Trophoblast cell (in vitro differentiated cells and primary cell): ENCODE measurements around the gene KCNIP3.

Experiments
- DNase-seq, 2 donors: peaks; one replicate each; pipeline ENCODE4 v3.0.0-alpha.2; 2016
- H2AFZ ChIP-seq: 2 replicates; pipeline ENCODE4 v1.6.1; 2013; ENCODE audit warnings: low read length, moderate library complexity, mild to moderate bottlenecking; ENCODE audit not compliant: insufficient read depth, poor library complexity
- H2AK5ac ChIP-seq: 2 replicates; pipeline ENCODE4 v1.6.1; 2013; ENCODE audit warnings: mild to moderate bottlenecking, low read length
- H2BK120ac ChIP-seq: 2 replicates; pipeline ENCODE4 v1.6.1; 2013; ENCODE audit warnings: low read length, mild to moderate bottlenecking, moderate library complexity; ENCODE audit not compliant: insufficient read depth, poor library complexity
- H2BK12ac ChIP-seq: 2 replicates; pipeline ENCODE4 v1.6.1; 2013; ENCODE audit warnings: mild to moderate bottlenecking, low read length, moderate library complexity
- H2BK5ac ChIP-seq: 2 replicates; pipeline ENCODE4 v1.6.1; 2013; ENCODE audit warnings: low read length, low read depth, moderate library complexity, mild to moderate bottlenecking; ENCODE audit not compliant: poor library complexity
- H3K14ac ChIP-seq: 2 replicates; pipeline ENCODE4 v1.6.1; 2013; ENCODE audit warnings: mild to moderate bottlenecking, low read length
- H3K18ac ChIP-seq: 2 replicates; pipeline ENCODE4 v1.6.1; 2013; ENCODE audit warnings: mild to moderate bottlenecking, low read length
- H3K23ac ChIP-seq: 2 replicates; pipeline ENCODE4 v1.6.1; 2013; ENCODE audit warnings: low read length
- H3K27ac ChIP-seq: 2 replicates; pipeline ENCODE4 v1.5.1; 2013; ENCODE audit warnings: low read depth, mild to moderate bottlenecking, inconsistent platforms, low read length, moderate library complexity
- H3K27me3 ChIP-seq: 2 replicates; pipeline ENCODE4 v1.6.1; 2013; ENCODE audit warnings: inconsistent platforms, mild to moderate bottlenecking, low read length, moderate library complexity; ENCODE audit not compliant: insufficient read depth
- H3K36me3 ChIP-seq, 2 experiments: 1 replicate in 1 of 2; 2 replicates in 1 of 2; pipeline ENCODE4 v1.6.1; 2013; ENCODE audit warnings: low read length in 2 of 2, mild to moderate bottlenecking in 2 of 2, moderate library complexity in 1 of 2; ENCODE audit not compliant: insufficient read depth in 2 of 2, control insufficient read depth in 1 of 2
- H3K4ac ChIP-seq: 2 replicates; pipeline ENCODE4 v1.6.1; 2013; ENCODE audit warnings: low read depth, mild to moderate bottlenecking, low read length, moderate library complexity
- H3K4me1 ChIP-seq, 2 experiments: 1 replicate in 1 of 2; 2 replicates in 1 of 2; pipeline ENCODE4 v1.6.1; 2013; ENCODE audit warnings: low read length in 2 of 2, mild to moderate bottlenecking in 2 of 2, moderate library complexity in 1 of 2; ENCODE audit not compliant: insufficient read depth in 2 of 2, control insufficient read depth in 1 of 2
- H3K4me2 ChIP-seq: 2 replicates; pipeline ENCODE4 v1.6.1; 2013; ENCODE audit warnings: inconsistent platforms, mild to moderate bottlenecking, low read length, moderate library complexity
- H3K4me3 ChIP-seq: 2 replicates; pipeline ENCODE4 v1.5.1; 2013; ENCODE audit warnings: mild to moderate bottlenecking, low read depth, low read length, inconsistent platforms
- H3K79me1 ChIP-seq: one replicate; pipeline ENCODE4 v1.6.1; 2013; ENCODE audit warnings: low read length
- H3K79me2 ChIP-seq: 2 replicates; pipeline ENCODE4 v1.6.1; 2013; ENCODE audit warnings: low read length, mild to moderate bottlenecking; ENCODE audit not compliant: control insufficient read depth, insufficient read depth, poor library complexity
- H3K9ac ChIP-seq: 2 replicates; pipeline ENCODE4 v1.6.1; 2013; ENCODE audit warnings: mild to moderate bottlenecking, low read length
- H3K9me3 ChIP-seq: 2 replicates; pipeline ENCODE4 v1.6.1; 2013; ENCODE audit warnings: low read depth, mild to moderate bottlenecking, control low read depth, inconsistent platforms, low read length; ENCODE audit not compliant: insufficient read depth
- H4K12ac ChIP-seq: 2 replicates; pipeline ENCODE4 v1.6.1; 2013; ENCODE audit warnings: low read depth, mild to moderate bottlenecking, low read length, moderate library complexity
- H4K8ac ChIP-seq: 2 replicates; pipeline ENCODE4 v1.6.1; 2013; ENCODE audit warnings: low read depth, mild to moderate bottlenecking, low read length, moderate library complexity
- H4K91ac ChIP-seq: one replicate; pipeline ENCODE4 v1.6.1; 2013; ENCODE audit warnings: low read depth, mild to moderate bottlenecking, low read length, moderate library complexity
- WGBS: extraction: QIAGEN DNeasy Blood & Tissue Kit; methylation state at CpG from one replicate; pipeline ENCODE4 v1.1.7; 2013; ENCODE audit warnings: missing lambda C conversion rate; ENCODE audit not compliant: insufficient read length, insufficient coverage; ENCODE audit errors: extremely low coverage; 5-methylcytosine and 5-hydroxymethylcytosine counted together

Gene KCNIP3

GRCh38 chr2:95382192-95382591, 85.0 kb downstream of the KCNIP3 start:
- Histone ChIP-seq H3K79me1 (no peaks in the 10 kb centered on the region), H3K27ac (no peak overlapping the region), H3K18ac (no peak overlapping the region), H3K4me2 (no peak overlapping the region), H2AK5ac (no peak overlapping the region), H3K4me1 (no peaks in the 10 kb centered on the region), H4K91ac (no peak overlapping the region), H2BK120ac (no peak overlapping the region), H3K9ac (no peak overlapping the region), H4K8ac (no peak overlapping the region), H2AFZ (no peak overlapping the region), H3K27me3 (no peaks in the 10 kb centered on the region), H3K4ac (no peak overlapping the region), H3K36me3 (no peaks in the 10 kb centered on the region), H3K14ac (no peak overlapping the region), H4K12ac (no peak overlapping the region), H3K23ac (no peak overlapping the region), H3K9me3 (no peaks in the 10 kb centered on the region), H2BK12ac (no peak overlapping the region), H3K4me3 (no peak overlapping the region), H2BK5ac (no peak overlapping the region), H3K79me2 (no peaks in the 10 kb centered on the region)
- WGBS = no CpG with 5 or more reads among the region's 20 CpGs
- DNase-seq = no peak

- Histone ChIP-seq H3K23ac (no peak overlapping the region), H3K79me1 (no peaks in the 10 kb centered on the region), H2BK120ac (no peak overlapping the region), H3K9me3 (no peaks in the 10 kb centered on the region), H3K14ac (no peak overlapping the region), H2BK12ac (no peak overlapping the region), H3K4me1 (no peaks in the 10 kb centered on the region), H2AK5ac (no peak overlapping the region), H3K4ac (no peak overlapping the region), H3K27me3 (no peaks in the 10 kb centered on the region), H3K27ac (no peak overlapping the region), H3K36me3 (no peaks in the 10 kb centered on the region), H3K18ac (no peak overlapping the region), H4K8ac (no peak overlapping the region), H3K4me2 (no peak overlapping the region), H4K12ac (no peak overlapping the region), H4K91ac (no peak overlapping the region), H3K9ac (no peak overlapping the region), H2AFZ (no peak overlapping the region), H3K79me2 (no peaks in the 10 kb centered on the region), H2BK5ac (no peak overlapping the region), H3K4me3 (no peak overlapping the region)
- DNase-seq = no peak
- no CpG with 5 or more reads among the region's 14 CpGs for WGBS
Observed at GRCh38 chr2:95382686-95383634, 85.8 kb downstream of the KCNIP3 start.

GRCh38 chr2:95383635-95384027, 86.5 kb downstream of the KCNIP3 start:
- no CpG with 5 or more reads among the region's 9 CpGs for WGBS
- H3K27ac ChIP-seq = no peak overlapping the region
- no peak overlapping the region for H3K4me2 ChIP-seq
- no peak overlapping the region for H2AFZ ChIP-seq
- no peak overlapping the region for H3K4ac ChIP-seq
- H3K23ac ChIP-seq = no peak overlapping the region
- no peak overlapping the region for H2BK120ac ChIP-seq
- no peak overlapping the region for H3K14ac ChIP-seq
- no peak overlapping the region for H2BK12ac ChIP-seq
- no peak overlapping the region for H4K8ac ChIP-seq
- H4K12ac ChIP-seq = no peak overlapping the region
- H2BK5ac ChIP-seq = no peak overlapping the region
- no peaks in the 10 kb centered on the region for H3K9me3 ChIP-seq
- no peak overlapping the region for H2AK5ac ChIP-seq
- H3K79me1 ChIP-seq = no peaks in the 10 kb centered on the region
- no peaks in the 10 kb centered on the region for H3K36me3 ChIP-seq
- no peaks in the 10 kb centered on the region for H3K27me3 ChIP-seq
- no peak overlapping the region for H3K18ac ChIP-seq
- DNase-seq = no peak
- no peaks in the 10 kb centered on the region for H3K4me1 ChIP-seq
- H3K79me2 ChIP-seq = no peaks in the 10 kb centered on the region
- no peak overlapping the region for H3K9ac ChIP-seq
- H4K91ac ChIP-seq = no peak overlapping the region
- no peak overlapping the region for H3K4me3 ChIP-seq

- H3K18ac ChIP-seq = no peak overlapping the region
- H3K23ac ChIP-seq = no peak overlapping the region
- no peak overlapping the region for H2BK12ac ChIP-seq
- H2AK5ac ChIP-seq = no peak overlapping the region
- no peak overlapping the region for H2BK5ac ChIP-seq
- no peak overlapping the region for H3K4me2 ChIP-seq
- no peaks in the 10 kb centered on the region for H3K79me2 ChIP-seq
- no peak overlapping the region for H3K14ac ChIP-seq
- no peak overlapping the region for H2BK120ac ChIP-seq
- no peak overlapping the region for H4K8ac ChIP-seq
- no peak overlapping the region for H2AFZ ChIP-seq
- H3K27me3 ChIP-seq = no peaks in the 10 kb centered on the region
- no peak overlapping the region for H4K91ac ChIP-seq
- H3K27ac ChIP-seq = no peak overlapping the region
- H3K4ac ChIP-seq = no peak overlapping the region
- no peaks in the 10 kb centered on the region for H3K9me3 ChIP-seq
- H3K36me3 ChIP-seq = no peaks in the 10 kb centered on the region
- no peak overlapping the region for H4K12ac ChIP-seq
- no peaks in the 10 kb centered on the region for H3K79me1 ChIP-seq
- no CpG with 5 or more reads among the region's 12 CpGs for WGBS
- no peak overlapping the region for H3K4me3 ChIP-seq
- H3K4me1 ChIP-seq = no peaks in the 10 kb centered on the region
- no peak overlapping the region for H3K9ac ChIP-seq
- no peak for DNase-seq
Observed at GRCh38 chr2:95384854-95385569, 87.9 kb downstream of the KCNIP3 start.
